ENCODE data around the gene CASZ1. TPM values are rescaled to one million over a fixed set of nuclear protein-coding genes. Genes with fewer than 3 reads are reported as not detected.

Gene CASZ1
- total RNA-seq, 1 donor = 0.09 TPM

DNA sequence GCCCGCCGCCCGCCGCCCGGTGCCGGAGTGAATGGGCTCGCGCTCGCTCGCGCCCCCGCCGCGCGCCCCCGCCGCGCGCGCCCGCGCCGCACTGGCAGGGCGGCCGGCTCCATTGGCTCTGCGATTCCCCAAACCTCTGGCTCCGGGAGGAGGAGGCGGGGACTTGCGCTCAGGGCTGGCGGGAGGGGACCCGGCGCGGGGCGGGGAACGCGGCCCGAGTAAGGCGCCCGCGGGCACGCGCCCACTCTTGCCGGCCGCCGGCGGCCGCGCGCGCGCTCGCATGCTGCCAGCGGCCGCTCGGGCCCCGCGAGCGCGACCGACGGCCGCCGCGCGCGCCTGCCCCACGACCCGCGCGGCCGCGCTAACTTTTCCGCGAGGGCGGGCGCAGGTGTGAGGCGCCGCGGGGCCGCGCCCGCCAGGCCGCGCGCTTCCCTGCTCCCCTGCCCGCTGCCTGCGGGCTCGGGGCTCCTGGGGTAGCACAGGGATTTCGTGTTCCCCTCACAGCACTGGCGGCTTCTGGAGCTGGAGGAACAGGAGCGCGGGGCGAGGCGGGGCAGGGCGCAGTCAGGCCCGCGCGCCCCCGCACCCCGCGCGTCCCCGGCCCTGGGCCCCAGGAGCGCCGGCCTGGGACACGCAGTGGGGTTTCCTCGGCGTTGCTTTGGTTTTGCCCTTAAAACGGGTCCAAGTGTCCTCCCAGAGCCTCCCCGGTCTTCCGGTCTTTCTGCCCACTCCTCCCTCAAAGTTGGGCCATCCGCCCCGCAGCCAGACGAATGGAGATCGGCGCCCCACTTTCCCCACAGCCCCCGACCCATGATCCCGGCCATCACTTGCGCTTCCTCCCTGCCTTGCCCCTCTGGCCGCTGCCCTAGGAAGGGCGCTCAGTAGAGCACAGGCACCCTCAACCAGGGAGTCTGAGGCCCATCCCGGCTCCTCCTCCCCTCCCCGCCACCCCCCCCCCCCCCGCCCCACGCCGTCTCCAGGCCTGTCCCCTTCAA lies 101.5 kb downstream of the CASZ1 start:
- DNase-seq (ENCODE audit: low read depth) = peak; percentile 49
- peak overlapping the region; percentile 51 for H3K4me3 ChIP-seq (ENCODE audit: low read depth, low read length)
- TF ChIP-seq, protein P1, sequence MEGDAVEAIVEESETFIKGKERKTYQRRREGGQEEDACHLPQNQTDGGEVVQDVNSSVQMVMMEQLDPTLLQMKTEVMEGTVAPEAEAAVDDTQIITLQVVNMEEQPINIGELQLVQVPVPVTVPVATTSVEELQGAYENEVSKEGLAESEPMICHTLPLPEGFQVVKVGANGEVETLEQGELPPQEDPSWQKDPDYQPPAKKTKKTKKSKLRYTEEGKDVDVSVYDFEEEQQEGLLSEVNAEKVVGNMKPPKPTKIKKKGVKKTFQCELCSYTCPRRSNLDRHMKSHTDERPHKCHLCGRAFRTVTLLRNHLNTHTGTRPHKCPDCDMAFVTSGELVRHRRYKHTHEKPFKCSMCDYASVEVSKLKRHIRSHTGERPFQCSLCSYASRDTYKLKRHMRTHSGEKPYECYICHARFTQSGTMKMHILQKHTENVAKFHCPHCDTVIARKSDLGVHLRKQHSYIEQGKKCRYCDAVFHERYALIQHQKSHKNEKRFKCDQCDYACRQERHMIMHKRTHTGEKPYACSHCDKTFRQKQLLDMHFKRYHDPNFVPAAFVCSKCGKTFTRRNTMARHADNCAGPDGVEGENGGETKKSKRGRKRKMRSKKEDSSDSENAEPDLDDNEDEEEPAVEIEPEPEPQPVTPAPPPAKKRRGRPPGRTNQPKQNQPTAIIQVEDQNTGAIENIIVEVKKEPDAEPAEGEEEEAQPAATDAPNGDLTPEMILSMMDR (IDR thresholded peaks at IDR 0.05; ENCODE audit: insufficient read depth, low read length) = no peak

DNA sequence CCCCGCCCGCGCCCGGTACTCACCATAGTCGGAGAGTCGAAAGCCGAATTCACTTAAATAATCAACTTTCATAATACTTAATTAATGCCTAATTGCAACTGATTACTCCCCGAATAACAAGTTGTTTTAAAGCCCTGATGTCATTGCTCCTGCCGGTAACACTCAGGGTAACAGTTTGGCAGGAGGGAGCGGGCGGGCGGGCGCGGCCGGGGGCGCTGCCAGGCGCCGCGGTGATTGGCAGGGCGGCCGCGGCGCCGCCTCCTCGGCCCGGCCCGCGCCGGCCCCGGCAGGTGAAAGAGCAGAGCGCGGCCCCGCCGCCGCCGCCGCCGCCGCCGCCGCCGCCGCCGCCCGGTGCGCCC lies 102.2 kb downstream of the CASZ1 start:
- TF ChIP-seq, protein P1 (IDR thresholded peaks at IDR 0.05; ENCODE audit: insufficient read depth, low read length) = no peak
- DNase-seq (ENCODE audit: low read depth) = no peak

DNA sequence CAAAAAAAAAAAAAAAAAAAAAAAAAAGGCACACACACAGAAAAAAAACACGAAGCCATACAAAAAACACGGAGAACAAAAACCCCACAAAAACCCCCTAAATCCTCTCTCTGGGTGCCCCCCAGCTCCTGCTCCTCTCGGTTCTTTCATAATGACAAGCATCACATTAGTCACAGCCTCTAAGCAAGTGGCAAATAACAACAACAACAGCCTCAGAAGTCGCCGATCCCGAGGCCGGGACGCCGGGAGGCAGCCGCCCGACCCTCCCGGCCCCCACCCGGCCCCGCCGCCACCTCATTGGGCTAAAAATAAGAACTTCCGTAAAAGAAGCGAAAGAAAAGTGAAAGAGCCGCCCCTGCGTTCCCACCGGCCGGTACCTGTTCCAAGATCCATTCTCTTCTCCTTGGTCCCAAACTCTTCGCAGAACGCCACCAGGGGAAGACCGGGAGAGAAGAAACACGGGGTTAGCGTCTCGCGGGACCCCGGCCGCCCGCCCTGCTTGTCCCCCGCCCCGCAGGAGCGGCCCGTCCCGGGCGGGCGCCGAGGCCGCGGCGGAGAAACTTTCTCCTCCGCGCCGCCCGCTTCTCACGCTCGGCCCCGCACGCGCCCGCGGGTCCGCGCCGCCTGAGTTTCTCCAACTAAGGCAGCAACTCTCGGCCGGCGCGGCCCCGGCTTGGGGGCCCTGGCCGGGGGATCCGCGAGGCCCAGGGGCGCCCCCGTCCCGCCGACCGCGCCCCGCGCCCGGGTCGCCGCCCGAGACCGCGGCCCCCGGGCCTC lies 102.8 kb downstream of the CASZ1 start:
- DNase-seq (ENCODE audit: low read depth) = no peak
- H3K4me3 ChIP-seq (ENCODE audit: low read depth, low read length) = peak overlapping the region; percentile 68
- TF ChIP-seq, protein P1 (IDR thresholded peaks at IDR 0.05; ENCODE audit: insufficient read depth, low read length) = no peak

More for the DNA sequence above, 102.2 kb downstream of the CASZ1 start:
- H3K4me3 ChIP-seq (ENCODE audit: low read depth, low read length) = peak overlapping the region; percentile 68

DNA sequence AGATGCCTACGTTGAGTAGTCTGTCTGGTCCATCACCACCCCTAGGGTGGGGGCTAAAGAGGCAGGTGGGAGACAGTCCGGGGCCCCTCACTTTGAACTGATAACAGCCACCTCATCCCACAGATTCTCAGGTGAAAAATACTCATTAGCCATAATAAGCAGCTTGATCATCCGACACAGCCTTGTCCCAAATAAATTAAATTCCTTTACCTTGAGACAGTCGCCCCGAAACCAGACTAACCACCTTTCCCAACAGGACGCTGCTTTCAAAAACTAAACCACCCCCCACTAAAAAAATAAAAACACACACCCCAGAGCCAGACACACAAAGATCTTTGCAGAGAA lies 103.3 kb downstream of the CASZ1 start:
- TF ChIP-seq, protein P1 (IDR thresholded peaks at IDR 0.05; ENCODE audit: insufficient read depth, low read length) = no peak
- DNase-seq (ENCODE audit: low read depth) = no peak
- H3K4me3 ChIP-seq (ENCODE audit: low read depth, low read length) = no peak overlapping the region

DNA sequence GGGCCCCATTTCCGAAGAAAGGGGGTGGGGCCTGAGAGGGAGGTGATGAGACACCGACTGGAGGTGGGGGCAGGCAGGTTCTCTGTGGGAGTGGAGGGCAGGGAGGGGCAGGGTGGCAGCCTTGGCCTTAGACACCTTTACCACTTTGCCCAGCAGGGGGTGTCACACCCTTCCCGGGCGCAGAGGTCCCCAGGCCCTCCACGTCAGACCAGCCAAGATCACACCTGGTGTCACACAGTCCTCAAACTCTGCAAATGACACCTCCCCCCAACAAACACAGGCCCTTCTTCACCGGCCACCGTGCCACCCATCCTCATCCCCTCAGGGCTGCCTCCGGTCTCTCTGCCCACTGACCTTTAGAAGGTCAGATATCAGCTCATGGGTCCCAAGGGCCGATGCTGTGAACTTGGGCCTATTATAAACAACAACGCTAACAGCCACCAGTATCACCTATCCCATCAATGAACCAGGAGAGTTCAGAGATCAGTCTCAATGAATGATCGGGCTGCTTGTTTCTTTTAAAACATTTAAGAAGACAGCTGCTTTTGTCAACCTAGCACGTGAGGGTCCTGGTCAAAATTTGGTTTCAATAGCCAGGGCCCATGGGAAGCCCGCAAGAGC lies 103.9 kb downstream of the CASZ1 start:
- H3K4me3 ChIP-seq (ENCODE audit: low read depth, low read length) = no peak overlapping the region
- TF ChIP-seq, protein P1 (IDR thresholded peaks at IDR 0.05; ENCODE audit: insufficient read depth, low read length) = no peak
- no peak for DNase-seq (ENCODE audit: low read depth)

DNA sequence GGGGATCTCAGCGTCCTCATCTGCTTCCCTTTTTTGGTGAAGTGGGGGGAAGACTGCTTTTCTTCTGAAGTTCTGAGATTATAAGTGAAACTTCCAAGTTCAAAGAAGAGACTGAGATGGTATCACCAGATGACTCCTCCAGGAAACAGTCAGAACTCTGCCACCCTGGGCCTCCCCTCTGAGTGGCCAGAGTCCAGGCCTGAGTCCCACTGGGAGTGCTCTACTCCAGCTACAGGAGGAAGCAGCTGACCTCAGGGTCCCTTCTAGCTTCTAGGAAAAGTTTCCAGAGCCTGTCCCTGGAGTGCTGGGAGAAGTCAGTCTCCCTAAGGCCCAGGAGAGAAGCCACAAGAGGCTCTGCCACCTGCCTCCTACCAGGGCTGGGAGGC lies 104.7 kb downstream of the CASZ1 start:
- DNase-seq (ENCODE audit: low read depth) = no peak
- no peak overlapping the region for H3K4me3 ChIP-seq (ENCODE audit: low read depth, low read length)
- TF ChIP-seq, protein P1 (IDR thresholded peaks at IDR 0.05; ENCODE audit: insufficient read depth, low read length) = no peak
